Smooth muscle cell of bladder (primary cell): ENCODE results near the gene ELAPOR1. TPM values are rescaled to one million over a fixed set of nuclear protein-coding genes. Genes with fewer than 3 reads are reported as not detected.

Experiments
- total RNA-seq: library from RNA; depleted of rRNA; stranded (reverse); fragments of >200 nt; gene quantifications from 2 replicates; pipeline ENCODE4 v1.2.3, GENCODE V29; 2014

The ELAPOR1 gene, protein sequence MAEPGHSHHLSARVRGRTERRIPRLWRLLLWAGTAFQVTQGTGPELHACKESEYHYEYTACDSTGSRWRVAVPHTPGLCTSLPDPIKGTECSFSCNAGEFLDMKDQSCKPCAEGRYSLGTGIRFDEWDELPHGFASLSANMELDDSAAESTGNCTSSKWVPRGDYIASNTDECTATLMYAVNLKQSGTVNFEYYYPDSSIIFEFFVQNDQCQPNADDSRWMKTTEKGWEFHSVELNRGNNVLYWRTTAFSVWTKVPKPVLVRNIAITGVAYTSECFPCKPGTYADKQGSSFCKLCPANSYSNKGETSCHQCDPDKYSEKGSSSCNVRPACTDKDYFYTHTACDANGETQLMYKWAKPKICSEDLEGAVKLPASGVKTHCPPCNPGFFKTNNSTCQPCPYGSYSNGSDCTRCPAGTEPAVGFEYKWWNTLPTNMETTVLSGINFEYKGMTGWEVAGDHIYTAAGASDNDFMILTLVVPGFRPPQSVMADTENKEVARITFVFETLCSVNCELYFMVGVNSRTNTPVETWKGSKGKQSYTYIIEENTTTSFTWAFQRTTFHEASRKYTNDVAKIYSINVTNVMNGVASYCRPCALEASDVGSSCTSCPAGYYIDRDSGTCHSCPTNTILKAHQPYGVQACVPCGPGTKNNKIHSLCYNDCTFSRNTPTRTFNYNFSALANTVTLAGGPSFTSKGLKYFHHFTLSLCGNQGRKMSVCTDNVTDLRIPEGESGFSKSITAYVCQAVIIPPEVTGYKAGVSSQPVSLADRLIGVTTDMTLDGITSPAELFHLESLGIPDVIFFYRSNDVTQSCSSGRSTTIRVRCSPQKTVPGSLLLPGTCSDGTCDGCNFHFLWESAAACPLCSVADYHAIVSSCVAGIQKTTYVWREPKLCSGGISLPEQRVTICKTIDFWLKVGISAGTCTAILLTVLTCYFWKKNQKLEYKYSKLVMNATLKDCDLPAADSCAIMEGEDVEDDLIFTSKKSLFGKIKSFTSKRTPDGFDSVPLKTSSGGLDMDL
- 0.57 and 0.74 TPM in 2 replicates for total RNA-seq

GRCh38 chr1:109113590-109114341 lies at the start of gene ELAPOR1:
Gene ELAPOR1 (plus strand): TSS chr1:109114115. CDS start chr1:109114184, 69 bp downstream.

DNA sequence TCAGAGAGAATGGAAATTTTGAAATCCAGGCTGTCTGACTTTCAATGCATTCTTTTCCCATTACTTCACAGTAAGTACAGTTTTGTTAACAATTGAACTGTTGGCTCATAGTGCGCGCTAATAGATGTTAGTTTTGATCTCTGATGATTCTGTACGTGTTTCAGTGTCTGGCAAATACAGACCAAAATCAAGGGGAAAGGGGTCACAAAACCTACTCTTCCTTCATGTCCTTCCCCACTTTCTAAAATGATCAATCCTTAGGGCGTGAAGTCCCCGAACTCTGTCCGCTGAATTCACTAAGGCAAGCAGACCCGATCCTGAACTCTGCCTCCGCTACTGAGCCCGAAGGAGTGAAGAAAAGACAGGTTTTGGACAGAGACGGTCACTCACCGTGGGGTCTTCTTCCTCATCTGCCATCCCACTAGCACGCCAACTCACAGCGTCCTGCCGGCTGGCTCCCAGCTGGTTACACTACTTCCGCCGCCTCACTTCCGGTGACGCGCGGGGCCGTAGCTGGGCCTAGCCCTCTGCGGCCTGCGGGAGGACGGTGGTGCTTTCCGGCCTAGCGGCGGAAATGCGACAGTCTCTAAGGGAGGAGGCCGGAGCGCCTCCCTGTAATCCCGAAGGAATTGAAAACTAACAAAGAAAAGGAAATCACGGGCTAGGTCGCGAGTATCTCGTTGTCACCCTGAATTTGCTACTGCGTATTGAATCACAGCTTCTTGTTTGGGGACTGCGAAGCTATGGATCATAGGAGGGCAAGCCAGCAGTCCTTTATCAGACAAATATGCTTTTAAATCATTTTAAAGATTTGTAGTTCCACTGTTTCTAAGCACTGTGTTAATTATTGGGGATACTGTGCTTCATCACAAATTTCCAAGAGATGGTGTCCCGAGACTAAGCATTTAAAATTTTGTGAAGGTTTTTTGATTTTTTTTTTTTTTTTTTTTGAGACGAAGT lies 38.1 kb upstream of the ELAPOR1 start, which contains the start of gene TAF13:
TSS of gene TAF13 (minus strand) at position 473 of the 960 bp plus-strand sequence. CDS start at position 417, 56 bp downstream.

DNA sequence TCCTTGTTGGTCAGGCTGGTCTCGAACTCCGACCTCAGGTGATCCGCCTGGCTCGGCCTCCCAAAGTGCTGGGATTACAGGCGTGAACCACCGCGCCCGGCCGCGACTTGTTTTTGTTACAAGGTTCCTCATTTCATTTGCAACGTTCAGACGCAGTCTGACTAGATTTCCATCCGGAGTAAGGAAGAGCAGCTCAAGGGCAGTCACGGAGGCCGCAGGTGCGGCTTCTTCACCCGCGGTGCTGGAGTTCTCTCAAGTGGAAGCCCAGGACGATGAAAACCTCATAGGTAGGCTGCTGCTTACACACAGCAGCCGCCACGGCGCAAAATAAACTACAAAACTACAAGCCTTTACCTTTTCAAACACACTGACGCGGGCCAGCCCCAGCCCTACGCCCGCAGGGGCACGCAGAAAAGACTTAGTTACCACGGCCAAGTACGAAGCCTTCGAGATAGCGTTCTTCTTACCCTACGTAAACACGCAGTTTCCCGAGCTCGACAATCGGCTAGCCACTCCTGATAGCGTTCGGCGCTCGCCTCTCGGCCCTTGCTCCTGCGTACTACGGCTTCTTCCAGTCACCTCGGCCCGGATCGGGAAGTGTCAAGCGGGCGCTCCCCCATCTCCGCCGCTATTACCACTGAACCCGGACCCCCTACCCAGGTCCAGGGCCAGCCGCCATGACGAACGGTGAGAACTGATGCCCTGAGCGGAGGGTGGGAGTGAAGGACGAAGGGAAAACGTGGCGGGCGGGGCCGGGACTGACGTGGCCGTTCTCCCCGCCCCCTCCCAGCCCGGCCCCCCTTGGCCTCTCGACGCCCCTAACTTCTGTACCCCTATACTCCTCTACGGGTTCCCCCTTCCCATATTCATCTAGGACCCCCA lies 23.5 kb upstream of the ELAPOR1 start, which contains the start of gene TMEM167B:
TSS of gene TMEM167B (plus strand) at position 569 of the 882 bp plus-strand sequence. CDS start at position 678, 109 bp downstream.

Other genes with a start within 250 kb of the ELAPOR1 start
- 11.9 and 14.8 TPM in 2 replicates for gene GPSM2, start 237.1 kb upstream of the ELAPOR1 start, total RNA-seq
- gene CLCC1, start 150.6 kb upstream of the ELAPOR1 start, total RNA-seq: 31.4 and 38.8 TPM in 2 replicates
- 11.0 and 12.0 TPM in 2 replicates for gene WDR47, start 72.0 kb upstream of the ELAPOR1 start, total RNA-seq
- 87.9 and 127 TPM in 2 replicates for gene TAF13, start 38.1 kb upstream of the ELAPOR1 start, total RNA-seq
- gene TMEM167B, start 23.4 kb upstream of the ELAPOR1 start, total RNA-seq: 38.1 and 46.3 TPM in 2 replicates
- gene SARS1, start 99.8 kb downstream of the ELAPOR1 start, total RNA-seq: 266 and 324 TPM in 2 replicates
- gene CELSR2, start 135.4 kb downstream of the ELAPOR1 start, total RNA-seq: 1.00 and 1.5 TPM in 2 replicates
- gene PSRC1, start 169.0 kb downstream of the ELAPOR1 start, total RNA-seq: 1.8 and 2.3 TPM in 2 replicates
- not detected in 2 replicates for gene MYBPHL, start 192.9 kb downstream of the ELAPOR1 start, total RNA-seq